Measurements from ENCODE around the gene PATJ. TPM values are rescaled to one million over a fixed set of nuclear protein-coding genes. Genes with fewer than 3 reads are reported as not detected.

PATJ gene
- total RNA-seq, 4 donors from 2014 or later = 119 to 299 (median 149) TPM

DNA sequence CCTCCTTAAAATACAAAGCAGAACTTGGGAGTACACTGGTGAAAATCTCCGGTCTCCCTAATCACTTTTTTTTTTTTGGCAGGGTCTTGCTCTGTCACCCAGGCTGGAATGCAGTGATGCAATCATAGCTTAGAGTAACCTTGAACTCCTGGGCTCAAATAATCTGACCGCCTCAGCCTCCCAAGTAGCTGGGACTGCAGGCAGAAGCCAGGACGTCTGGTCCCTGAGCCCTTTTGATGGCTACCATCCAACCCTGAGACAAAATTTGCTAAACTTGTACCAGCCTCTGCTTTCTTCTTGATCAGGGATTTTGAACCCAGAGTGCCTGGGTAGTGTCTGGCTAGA lies 456.5 kb downstream of the PATJ start:
- no peaks in the 10 kb centered on the region for H3K9me3 ChIP-seq
- 25 to 29% methylated on average over 3 of the region's 3 CpGs for WGBS, 2 donors (ENCODE audit: low coverage in 1 of 2)
- TF ChIP-seq POLR2A (IDR thresholded peaks at IDR 0.05) = no peak
- no peak for TF ChIP-seq EP300 (IDR thresholded peaks at IDR 0.05; ENCODE audit: low read depth)
- TF ChIP-seq, protein P1, sequence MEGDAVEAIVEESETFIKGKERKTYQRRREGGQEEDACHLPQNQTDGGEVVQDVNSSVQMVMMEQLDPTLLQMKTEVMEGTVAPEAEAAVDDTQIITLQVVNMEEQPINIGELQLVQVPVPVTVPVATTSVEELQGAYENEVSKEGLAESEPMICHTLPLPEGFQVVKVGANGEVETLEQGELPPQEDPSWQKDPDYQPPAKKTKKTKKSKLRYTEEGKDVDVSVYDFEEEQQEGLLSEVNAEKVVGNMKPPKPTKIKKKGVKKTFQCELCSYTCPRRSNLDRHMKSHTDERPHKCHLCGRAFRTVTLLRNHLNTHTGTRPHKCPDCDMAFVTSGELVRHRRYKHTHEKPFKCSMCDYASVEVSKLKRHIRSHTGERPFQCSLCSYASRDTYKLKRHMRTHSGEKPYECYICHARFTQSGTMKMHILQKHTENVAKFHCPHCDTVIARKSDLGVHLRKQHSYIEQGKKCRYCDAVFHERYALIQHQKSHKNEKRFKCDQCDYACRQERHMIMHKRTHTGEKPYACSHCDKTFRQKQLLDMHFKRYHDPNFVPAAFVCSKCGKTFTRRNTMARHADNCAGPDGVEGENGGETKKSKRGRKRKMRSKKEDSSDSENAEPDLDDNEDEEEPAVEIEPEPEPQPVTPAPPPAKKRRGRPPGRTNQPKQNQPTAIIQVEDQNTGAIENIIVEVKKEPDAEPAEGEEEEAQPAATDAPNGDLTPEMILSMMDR (IDR thresholded peaks at IDR 0.05) = no peak
- TF ChIP-seq POLR2AphosphoS5 (IDR thresholded peaks at IDR 0.05) = no peak

DNA sequence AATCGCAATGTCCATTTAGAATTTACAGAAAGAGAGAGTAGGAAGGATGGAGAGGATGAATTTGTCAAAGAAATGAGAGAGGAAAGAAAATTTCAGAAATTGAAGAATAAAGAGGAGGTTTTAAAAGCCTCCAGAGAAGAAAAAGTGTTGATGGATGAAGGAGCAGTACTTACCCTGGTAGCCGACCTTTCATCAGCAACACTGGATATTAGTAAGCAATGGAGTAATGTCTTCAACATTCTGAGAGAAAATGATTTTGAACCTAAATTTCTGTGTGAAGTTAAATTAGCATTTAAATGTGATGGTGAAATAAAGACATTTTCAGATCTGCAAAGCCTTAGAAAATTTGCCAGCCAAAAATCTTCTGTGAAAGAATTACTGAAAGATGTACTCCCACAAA lies 464.9 kb downstream of the PATJ start:
- Histone ChIP-seq H3K4me3 (no peak overlapping the region), H3K9me3 (peaks cover 11 to 13% of the 10 kb centered on the region in 2 donors), H3K27ac (no peak overlapping the region), H3K27me3 (no peaks in the 10 kb centered on the region), H3K4me1 (no peaks in the 10 kb centered on the region), H3K36me3 (no peaks in the 10 kb centered on the region)
- WGBS, 2 donors (ENCODE audit: low coverage in 1 of 2) = 90 to 100% methylated on average over 2 of the region's 2 CpGs
- TF ChIP-seq EP300 (IDR thresholded peaks at IDR 0.05; ENCODE audit: low read depth) = no peak
- TF ChIP-seq POLR2A (IDR thresholded peaks at IDR 0.05) = no peak
- no peak for TF ChIP-seq POLR2AphosphoS5 (IDR thresholded peaks at IDR 0.05)
- TF ChIP-seq, protein P1 (IDR thresholded peaks at IDR 0.05) = no peak
- in situ Hi-C loops (cut with MboI; ENCODE audit: low pct_ligation_motif_present in 1 of 4, low pct_unique_long_range_greater_than_20kb in 1 of 4, low sequenced_read_pairs in 3 of 4) (no loop called here), intact Hi-C loops (cut with DNase I; ENCODE audit: low total_unique reads) (no loop called here)
- DNase-seq = no peak

More for the DNA sequence above, 456.5 kb downstream of the PATJ start:
- Histone ChIP-seq H3K4me3 (no peak overlapping the region), H3K27me3 (peaks cover 11% of the 10 kb centered on the region), H3K36me3 (no peaks in the 10 kb centered on the region), H3K4me1 (peaks cover 0 to 16% (median 2%) of the 10 kb centered on the region in 4 donors), H3K27ac (no peak overlapping the region)
- intact Hi-C loops (cut with DNase I; ENCODE audit: low total_unique reads) (no loop called here), in situ Hi-C loops (cut with MboI; ENCODE audit: low pct_ligation_motif_present in 1 of 4, low pct_unique_long_range_greater_than_20kb in 1 of 4, low sequenced_read_pairs in 3 of 4) (no loop called here)
- no peak for DNase-seq

DNA sequence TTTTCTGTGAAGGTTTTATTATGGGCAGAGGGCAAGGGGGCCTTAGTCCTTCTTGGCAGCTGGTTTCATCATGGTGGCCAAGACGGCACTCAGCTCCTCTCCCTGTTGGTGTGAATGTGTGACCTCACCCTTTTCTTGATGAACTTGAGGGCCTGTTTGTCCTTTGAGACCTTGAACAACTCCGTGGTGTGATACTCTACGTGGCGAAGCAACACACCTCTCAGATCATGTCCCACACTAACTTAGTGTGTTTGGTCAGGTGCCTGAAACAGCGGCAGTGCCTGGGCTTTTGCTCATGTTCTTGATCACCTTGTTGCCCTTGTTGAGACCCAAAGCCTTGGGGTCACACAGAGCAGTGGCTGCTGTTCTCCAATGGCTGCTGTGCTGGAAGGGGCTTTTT lies 465.8 kb downstream of the PATJ start:
- H3K4me1 ChIP-seq = no peaks in the 10 kb centered on the region
- H3K27me3 ChIP-seq = no peaks in the 10 kb centered on the region
- WGBS, 2 donors (ENCODE audit: low coverage in 1 of 2) = 78 to 93% methylated on average over 2 to 5 of the region's 5 CpGs
- in situ Hi-C loops (cut with MboI; ENCODE audit: low pct_ligation_motif_present in 1 of 4, low pct_unique_long_range_greater_than_20kb in 1 of 4, low sequenced_read_pairs in 3 of 4) (no loop called here), intact Hi-C loops (cut with DNase I; ENCODE audit: low total_unique reads) (no loop called here)
- H3K4me3 ChIP-seq = no peak overlapping the region
- no peak overlapping the region for H3K27ac ChIP-seq
- DNase-seq = no peak
- TF ChIP-seq POLR2A (IDR thresholded peaks at IDR 0.05) = no peak
- TF ChIP-seq EP300 (IDR thresholded peaks at IDR 0.05; ENCODE audit: low read depth) = no peak
- no peak for TF ChIP-seq POLR2AphosphoS5 (IDR thresholded peaks at IDR 0.05)
- TF ChIP-seq, protein P1 (IDR thresholded peaks at IDR 0.05) = no peak
- H3K9me3 ChIP-seq = peaks cover 11 to 13% of the 10 kb centered on the region in 2 donors
- H3K36me3 ChIP-seq = no peaks in the 10 kb centered on the region

DNA sequence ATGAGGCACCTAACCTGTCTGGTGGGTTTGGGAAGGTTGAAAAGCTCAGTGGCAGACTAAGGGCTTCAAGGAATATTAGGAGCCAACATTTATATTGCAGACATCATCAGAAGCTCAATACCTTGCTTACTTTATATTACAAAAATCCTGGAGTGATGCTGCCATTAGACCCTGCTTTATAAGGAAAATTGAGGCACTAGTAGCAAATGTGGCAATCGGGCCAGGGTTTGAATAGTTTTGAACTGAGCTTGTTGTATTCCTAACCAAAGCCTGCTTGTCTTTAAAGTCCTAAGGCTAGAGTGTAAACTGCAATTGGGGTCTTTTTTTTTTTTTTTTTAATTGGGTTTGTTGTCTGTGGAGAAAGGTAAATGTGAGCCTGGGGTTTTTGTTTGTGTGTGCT lies 466.7 kb downstream of the PATJ start:
- TF ChIP-seq POLR2AphosphoS5 (IDR thresholded peaks at IDR 0.05) = no peak
- no peak for TF ChIP-seq POLR2A (IDR thresholded peaks at IDR 0.05)
- TF ChIP-seq EP300 (IDR thresholded peaks at IDR 0.05; ENCODE audit: low read depth) = no peak
- TF ChIP-seq, protein P1 (IDR thresholded peaks at IDR 0.05) = no peak
- WGBS, 2 donors (ENCODE audit: low coverage in 1 of 2) = 0 to 67% methylated on average over 1 of the region's 1 CpG
- DNase-seq = no peak
- Histone ChIP-seq H3K27me3 (no peaks in the 10 kb centered on the region), H3K27ac (no peak overlapping the region), H3K4me3 (no peak overlapping the region), H3K9me3 (peaks cover 11 to 13% of the 10 kb centered on the region in 2 donors), H3K4me1 (no peaks in the 10 kb centered on the region), H3K36me3 (no peaks in the 10 kb centered on the region)
- intact Hi-C loops (cut with DNase I; ENCODE audit: low total_unique reads) = no loop called here
- in situ Hi-C loops (cut with MboI; ENCODE audit: low pct_ligation_motif_present in 1 of 4, low pct_unique_long_range_greater_than_20kb in 1 of 4, low sequenced_read_pairs in 3 of 4) = no loop called here
